HG03135 (cell line): ENCODE measurements around the gene NFIA.

Experiments
- ATAC-seq: cut with Tn5 transposase; IDR thresholded peaks from one replicate; pipeline ENCODE4 v1.9.1; 2021; ENCODE audit warnings: mild to moderate bottlenecking, moderate library complexity; ENCODE audit not compliant: unreplicated experiment

Gene NFIA

DNA sequence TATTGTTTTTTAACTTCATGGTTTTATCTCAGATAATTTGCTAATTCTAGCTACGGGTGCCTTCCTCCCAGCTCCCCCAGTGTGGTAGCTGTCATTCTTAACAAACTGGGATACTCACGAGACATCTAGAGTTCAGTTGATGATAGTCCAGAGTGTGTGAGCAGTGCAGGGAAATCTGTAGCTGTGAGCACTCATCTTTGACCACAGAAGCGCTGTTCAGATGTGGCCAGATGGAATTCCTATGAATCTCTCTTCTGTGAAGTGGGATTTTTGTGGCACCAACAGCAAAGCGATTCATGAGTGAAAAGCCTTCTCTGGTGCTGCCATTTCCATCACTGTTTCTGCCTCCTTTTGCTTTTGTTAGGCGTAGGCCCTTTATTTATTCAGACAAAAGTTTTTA is 125.1 kb downstream of the NFIA start:
- ATAC-seq = no peak

GRCh38 chr1:61208172-61208571 is 125.8 kb downstream of the NFIA start:
- no peak for ATAC-seq

- ATAC-seq = no peak
Observed at GRCh38 chr1:61208831-61209230, 126.5 kb downstream of the NFIA start.

- no peak for ATAC-seq
Observed at GRCh38 chr1:61210435-61211154, 128.2 kb downstream of the NFIA start.

DNA sequence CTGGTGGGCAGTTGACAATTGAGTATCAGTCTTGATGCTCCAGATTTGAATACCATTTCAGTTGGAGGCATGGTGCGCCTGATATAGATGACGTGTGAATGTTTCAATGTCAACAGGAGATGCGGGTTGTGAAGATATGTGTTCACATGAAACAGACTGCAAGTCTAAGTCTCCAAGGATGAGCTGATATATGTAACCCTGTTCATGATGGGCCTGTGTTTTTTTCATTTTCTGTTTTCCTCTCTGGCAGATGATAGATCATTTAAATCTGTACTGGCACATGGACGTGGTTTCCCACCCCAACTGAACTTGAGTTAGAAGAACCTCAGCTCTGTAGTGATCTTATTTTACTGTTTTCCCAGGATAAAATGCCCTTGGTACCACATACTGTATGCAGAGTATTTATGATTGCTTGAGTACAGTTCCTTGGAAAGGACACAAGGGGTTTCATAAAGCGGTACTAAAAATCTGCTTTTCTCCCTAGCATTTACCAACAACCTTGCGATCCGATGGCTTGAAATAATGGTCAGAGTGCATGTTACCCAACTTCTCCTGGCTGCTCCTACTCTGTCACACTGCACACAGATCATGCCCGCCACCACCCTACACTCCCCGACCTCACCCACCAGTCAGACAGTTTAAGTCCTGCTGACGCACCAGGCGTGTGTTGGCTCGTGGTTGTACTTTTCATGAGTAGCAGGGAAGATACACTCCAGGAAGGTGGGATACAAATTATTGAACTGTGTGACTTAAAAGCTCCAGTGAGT is 131.1 kb downstream of the NFIA start:
- ATAC-seq = no peak

DNA sequence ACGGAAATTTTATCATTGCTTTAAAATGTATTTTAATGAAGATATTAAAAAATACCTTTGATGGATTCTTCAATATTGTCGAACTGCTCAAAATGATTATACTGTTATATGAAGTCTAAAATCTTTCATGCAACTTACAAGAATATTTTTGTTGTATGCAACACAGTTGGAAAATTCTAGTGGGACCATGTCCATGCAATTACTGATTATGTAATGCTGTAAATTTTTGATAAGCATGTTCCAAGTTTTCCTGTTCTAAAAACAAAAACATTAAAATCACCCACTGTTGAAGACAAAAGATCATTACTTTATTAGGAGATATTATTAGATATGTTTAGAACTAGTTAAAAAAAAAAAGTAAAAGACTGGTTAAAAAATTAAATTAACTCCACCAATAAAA is 132.8 kb downstream of the NFIA start:
- ATAC-seq = no peak

GRCh38 chr1:61215676-61216289 is 133.4 kb downstream of the NFIA start:
- ATAC-seq = no peak

GRCh38 chr1:61220536-61220935 is 138.2 kb downstream of the NFIA start:
- ATAC-seq = no peak

GRCh38 chr1:61221642-61222041 is 139.3 kb downstream of the NFIA start:
- ATAC-seq = no peak

GRCh38 chr1:61222240-61222639 is 139.9 kb downstream of the NFIA start:
- ATAC-seq = no peak

DNA sequence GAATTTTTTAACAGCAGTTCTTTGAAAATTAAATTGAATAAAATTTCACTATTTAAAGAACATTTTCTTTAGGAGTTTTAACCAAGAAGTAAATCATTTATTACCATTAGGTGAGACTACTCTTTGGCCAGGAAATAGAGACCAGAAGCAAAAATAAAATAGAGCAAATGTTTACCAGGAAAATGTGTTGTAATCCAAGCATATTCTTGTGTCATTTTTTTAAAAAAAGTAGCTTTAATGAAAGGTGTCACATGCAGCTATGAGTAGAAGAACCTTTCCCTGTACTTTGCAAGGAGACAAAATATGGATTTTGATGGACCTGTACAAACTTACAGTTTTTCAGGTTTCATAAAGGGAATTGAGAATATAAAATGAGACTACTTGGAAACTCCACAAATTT is 140.8 kb downstream of the NFIA start:
- ATAC-seq = no peak

- ATAC-seq = no peak
Observed at GRCh38 chr1:61224609-61225008, 142.2 kb downstream of the NFIA start.

DNA sequence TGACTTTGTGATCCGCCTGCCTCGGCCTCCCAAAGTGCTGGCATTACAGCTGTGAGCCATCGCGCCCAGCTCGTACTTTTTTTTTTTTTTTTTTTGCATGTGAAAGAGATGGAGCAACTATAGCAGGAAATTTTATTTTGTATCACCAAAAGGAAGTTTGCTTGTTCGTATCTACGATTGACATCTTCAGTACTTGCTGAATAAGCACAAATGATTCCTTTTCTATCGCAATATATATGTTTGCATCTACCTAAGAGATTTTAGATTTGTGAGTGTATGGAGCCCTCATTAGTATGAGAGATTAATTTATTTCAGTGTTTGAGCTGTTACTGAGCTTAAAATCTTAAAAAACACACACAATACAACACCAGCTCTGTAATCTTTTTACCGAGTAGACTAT is 143.1 kb downstream of the NFIA start:
- ATAC-seq = no peak

DNA sequence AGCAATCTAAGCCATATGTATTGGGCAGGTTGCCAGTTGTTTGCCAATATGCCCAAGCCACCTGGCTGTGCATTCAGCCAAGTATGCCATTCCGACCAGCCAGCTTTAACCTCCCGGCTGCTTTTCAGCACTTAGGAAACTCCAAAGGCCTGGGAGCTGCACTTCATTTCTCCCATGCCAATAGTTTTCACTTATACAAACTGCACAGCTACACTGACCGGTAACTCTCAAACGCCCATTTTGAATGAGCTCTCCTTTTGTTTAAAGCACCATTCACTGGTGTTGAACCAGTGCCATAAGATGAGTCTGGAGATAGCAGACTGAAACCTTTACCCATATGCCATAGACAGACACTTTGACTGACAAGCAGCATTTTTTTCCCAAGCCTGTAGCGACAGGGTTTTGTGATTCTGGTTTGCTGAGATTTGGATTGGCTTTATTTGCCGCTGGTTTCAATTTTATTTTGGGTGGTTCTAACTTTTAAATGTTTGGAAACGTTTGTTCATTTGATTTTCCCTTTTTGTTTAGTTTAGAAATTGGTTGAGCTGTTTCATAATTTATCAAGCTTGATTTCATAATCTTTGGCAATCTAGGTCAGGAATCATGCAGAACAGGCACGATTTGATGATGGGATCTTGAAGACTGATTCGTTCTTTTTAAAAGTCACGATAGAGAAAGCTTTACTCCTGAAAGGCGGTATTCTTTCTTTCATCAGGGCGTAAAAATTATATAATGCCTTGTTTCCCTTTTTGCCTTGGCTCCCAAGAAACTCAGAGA is 144.6 kb downstream of the NFIA start:
- no peak for ATAC-seq

- no peak for ATAC-seq
Observed at GRCh38 chr1:61227857-61228550, 145.6 kb downstream of the NFIA start.

DNA sequence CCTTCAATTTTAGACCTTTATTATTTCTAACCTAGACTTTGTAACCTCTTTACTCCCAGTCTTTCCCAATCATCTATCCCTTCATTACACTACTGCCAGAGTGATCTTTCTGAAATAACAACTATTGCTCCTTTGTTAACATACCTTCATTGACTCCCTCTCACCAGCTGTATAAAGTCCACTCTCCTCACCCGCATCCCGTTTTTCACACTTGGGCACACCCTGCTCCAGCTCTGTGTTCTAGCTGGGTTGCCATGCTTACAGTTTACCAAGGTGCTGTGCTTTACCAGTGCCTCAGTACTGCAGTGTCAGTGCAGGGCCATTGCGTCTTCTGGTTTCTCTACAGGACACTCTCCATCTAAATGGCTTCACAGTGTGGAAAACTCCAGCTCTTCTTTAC is 148.2 kb downstream of the NFIA start:
- ATAC-seq = no peak

GRCh38 chr1:61231795-61232194 is 149.4 kb downstream of the NFIA start:
- ATAC-seq = no peak

DNA sequence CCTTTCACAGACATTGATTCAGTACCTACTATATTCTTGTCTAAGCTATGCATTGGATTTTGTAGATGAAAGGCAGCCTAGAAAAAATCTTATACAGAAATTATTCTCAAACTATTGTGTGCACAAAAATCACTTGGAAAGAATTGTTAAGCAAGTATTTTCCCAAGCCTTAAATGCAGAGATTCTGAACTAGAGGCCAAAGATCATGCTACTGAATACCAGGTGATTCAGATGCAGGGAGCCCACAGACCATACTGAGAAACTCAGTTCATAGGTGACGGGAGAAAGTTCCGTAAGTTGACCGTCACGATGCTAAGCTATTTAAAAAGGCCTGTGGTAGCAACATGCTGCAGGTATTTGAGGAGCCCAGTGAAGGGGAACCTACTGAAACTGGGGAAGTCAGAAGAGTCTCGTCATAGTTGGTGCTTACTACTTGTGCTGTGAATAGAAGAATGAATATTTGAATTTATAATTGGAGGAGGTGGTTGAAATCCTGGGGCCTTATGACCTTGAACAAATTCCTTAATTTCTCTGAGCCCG is 150.8 kb downstream of the NFIA start:
- no peak for ATAC-seq

- ATAC-seq = no peak
Observed at GRCh38 chr1:61234587-61234919, 152.2 kb downstream of the NFIA start.

DNA sequence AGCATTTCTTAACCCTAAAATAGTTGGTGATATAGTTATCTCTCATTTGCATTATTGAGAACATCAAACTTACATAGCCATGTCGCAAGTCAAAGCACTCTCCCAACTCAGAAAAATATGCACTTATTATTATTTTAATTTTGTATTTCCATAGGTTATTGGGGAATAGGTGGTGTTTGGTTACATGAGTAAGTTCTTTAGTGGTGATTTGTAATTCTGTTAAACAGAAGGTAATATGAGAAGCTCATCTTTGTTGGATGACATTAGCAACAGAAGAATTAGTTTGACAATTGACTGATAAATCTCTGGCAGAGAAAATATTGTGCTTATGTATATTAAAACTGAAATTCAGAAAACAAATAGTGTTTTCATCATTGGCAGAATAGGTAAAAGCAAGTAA is 154.8 kb downstream of the NFIA start:
- no peak for ATAC-seq
